Occipital lobe (tissue), 2 donors: ENCODE measurements around the gene TMEM60. TPM values are rescaled to one million over a fixed set of nuclear protein-coding genes. Genes with fewer than 3 reads are reported as not detected.

Source experiments
- DNase-seq: peaks from one replicate; lab custom pipeline; 2025; lab: John Stamatoyannopoulos, UW
- total RNA-seq: library from RNA; depleted of rRNA; stranded (reverse); fragments of >200 nt; gene quantifications from one replicate; pipeline ENCODE4 v1.2.3, GENCODE V29; 2014

The TMEM60 gene
- total RNA-seq, 1 donor from 2014 or later: 17.6 TPM

- no peak for DNase-seq
Observed at GRCh38 chr7:77771901-77772300, 26.3 kb downstream of the TMEM60 start.

- DNase-seq: no peak
Observed at GRCh38 chr7:77770316-77770715, 27.9 kb downstream of the TMEM60 start.

DNA sequence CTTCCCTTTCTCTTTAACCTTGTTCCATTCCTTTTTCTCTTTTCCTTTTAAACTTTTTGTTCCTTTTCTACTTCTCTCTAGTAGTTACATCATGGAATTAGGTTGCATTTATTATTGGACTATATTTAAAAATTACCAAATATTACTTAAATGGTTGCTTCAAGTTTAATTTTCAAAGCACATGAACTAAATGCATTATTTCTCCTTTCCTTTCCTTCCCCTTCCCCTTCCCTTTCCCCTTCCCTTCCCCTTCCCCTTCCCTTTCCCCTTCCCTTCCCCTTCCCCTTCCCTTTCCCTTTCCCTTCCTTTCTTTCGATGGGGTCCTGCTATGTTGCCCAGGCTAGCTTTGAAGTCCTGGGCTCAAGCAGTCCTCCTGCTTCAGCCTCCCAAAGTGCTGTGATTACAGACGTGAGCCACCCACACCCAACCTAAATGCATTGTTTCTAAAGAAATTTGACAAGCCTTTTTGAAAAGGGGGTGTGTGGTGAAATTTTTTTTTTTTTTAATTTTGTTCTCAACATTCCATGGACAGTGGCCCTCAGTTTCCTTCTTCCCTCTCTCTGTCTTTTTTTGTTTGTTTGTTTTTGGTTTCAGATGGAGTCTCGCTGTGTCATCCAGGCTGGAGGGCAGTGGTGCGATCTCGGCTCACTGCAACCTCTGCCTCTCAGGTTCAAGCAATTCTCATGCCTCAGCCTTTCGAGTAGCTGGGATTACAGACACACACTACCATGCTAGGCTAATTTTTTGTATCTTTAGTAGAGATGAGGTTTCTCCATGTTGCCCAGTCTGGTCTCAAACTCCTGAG, 31.2 kb downstream of the TMEM60 start:
- no peak for DNase-seq

GRCh38 chr7:77765906-77766800, 32.1 kb downstream of the TMEM60 start:
- no peak for DNase-seq

GRCh38 chr7:77765481-77765880, 32.8 kb downstream of the TMEM60 start:
- no peak for DNase-seq

DNA sequence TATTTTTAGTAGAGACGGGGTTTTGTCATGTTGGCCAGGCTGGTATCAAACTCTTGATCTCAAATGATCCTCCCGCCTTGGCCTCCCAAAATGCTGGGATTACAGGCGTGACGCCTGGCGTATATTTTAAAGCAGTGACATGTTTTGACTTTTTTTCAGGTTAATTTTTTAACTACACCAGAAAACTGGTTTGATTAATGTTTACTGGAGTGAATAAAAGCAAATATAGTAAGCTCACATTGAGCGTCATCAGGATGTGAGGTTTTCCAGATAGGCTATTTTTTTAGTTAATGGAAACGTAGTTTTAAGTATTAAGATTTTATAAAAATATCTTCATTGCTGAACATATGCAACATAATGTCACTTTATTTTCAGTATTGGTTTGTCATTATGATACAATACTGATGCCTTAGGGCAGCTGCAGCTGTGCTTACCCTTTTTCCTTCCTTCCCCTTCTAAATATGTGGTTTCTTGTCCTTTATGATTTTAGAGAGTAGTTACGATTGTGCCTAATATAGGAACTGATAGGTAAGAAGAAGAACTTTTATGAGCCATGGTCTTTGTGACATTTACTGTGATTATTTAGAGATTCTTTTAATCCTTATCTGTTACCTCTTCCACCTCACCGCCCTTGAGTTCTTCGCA, 37.3 kb downstream of the TMEM60 start:
- no peak for DNase-seq

- DNase-seq: peak; percentile 20
Observed at GRCh38 chr7:77759294-77759889, 38.8 kb downstream of the TMEM60 start.

- DNase-seq: no peak
Observed at GRCh38 chr7:77757589-77757988, 40.6 kb downstream of the TMEM60 start.

DNA sequence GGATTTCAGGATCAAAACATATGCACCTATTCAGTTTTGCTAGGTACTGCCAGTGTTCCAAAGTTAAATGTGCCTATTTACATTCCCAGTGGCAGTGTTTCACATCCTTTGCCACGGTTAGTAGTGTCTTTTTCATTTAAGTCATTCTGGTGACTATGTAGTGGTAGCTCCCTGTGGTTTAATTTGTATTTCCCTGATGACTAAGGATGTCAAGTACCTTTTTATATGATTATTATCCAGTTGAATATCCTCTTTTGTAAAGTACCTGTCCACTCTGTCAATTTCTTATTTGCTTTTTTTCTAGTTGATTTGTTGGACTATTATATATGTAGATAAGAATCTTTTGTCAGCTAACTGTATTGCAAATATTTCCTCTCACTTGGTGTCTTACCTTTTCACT, 45.1 kb downstream of the TMEM60 start:
- DNase-seq: no peak

DNA sequence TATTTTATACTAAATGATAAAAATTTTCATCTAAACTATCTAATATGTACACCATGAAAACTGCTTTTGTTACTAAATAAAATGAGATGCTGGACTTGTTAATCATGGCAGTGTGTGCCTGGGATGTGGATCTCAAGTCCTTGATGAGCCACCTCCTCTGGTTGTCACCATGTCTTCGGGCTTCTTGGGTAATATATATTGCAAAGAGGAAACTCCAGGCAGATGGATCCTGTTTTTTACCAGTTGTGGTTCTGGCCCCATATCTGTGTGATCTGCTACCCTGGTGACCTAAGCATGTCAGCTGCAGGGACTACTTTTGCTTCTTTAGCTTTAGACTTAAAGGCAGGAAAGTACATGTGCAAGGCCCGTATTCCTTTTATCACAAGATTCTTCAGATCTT, 46.2 kb downstream of the TMEM60 start:
- no peak for DNase-seq

GRCh38 chr7:77747718-77748117, 50.5 kb downstream of the TMEM60 start:
- DNase-seq: no peak

DNA sequence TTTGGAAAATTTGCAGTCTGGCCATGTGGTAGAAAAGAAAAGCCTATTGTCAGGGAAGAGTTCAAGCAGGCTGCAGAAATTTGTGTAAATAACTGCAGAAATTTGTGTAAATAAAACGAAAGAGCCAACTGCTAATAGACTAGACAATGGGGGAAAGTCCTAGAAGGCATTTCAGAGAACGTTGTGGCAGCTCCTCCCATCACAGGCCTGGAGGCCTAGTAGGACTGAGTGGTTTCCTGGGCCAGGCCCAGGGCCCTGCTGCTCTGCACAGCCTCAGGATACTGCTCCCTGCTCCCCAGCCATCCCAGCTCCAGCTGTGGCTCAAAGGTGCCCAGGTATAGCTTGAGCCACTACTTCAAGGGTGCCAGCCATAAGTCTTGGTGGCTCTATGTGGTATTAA, 51.1 kb downstream of the TMEM60 start:
- no peak for DNase-seq

DNA sequence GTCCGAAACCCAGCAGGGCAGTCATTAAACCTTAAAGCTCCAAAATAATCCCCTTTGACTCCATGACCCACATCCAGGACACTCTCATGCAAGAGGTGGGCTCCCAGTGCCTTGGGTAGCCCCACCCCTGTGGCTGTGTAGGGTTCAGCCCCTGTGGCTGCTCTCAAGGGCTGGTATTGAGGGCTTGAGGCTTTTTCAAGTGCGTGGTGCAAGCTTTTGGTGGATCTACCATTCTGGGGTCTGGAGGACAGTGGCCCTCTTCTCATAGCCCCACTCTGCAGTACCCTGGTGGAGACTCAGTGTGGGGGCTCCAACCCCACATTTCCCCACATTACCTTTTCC, 51.4 kb downstream of the TMEM60 start:
- DNase-seq: no peak

DNA sequence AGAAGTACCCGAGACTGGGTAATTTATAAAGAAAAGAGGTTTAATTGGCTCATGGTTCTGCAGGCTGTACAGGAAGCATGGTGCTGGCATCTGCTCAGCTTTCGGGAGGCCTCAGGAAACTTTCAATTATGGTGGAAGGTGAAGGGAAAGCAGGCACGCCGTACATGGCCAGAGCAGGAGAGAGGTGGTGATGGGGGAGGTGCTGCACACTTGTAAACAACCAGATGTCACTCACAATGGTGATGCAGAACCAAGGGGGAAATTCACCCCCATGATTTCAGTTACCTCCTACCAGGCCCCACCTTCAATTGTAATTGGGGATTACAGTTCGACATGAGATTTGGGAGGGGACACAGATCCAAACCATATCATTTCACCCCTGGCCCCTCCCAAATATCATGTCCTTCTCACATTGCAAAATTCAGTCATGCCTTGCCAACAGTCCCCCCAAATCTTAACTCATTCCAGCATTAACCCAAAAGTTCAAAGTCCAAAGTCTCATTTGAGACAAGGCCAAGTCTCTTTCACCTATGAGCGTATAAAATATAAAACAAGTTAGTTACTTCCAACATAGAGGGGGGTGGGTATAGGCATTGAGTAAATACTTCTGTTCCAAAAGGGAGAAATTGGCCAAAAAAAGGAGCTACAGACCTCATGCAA, 51.9 kb downstream of the TMEM60 start:
- no peak for DNase-seq

DNA sequence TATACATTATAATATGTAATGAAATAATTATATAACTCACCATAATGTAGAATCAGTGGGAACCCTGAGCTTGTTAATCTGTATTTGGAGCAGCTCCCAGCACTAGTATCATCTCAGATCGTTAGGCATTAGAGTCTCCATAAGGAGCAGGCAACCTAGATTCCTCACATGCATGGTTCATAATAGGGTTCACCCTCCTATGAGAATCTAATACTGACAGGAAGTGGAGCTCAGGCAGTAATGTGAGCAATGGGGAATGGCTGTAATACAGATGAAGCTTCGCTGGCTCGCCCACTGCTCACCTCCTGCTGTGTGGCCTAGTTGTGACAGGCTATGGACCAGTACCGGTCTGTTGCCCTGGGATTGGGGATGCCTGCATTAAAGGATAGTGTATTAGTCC, 52.5 kb downstream of the TMEM60 start:
- DNase-seq: no peak

Other genes starting within 250 kb of the TMEM60 start
- gene RSBN1L, start 102.0 kb downstream of the TMEM60 start, total RNA-seq: 76.7 TPM
- 46.0 TPM for gene PHTF2, start 339 bp upstream of the TMEM60 start, total RNA-seq